A549 (cell line): ENCODE data around the gene DPT. TPM values are rescaled to one million over a fixed set of nuclear protein-coding genes. Genes with fewer than 3 reads are reported as not detected.

Source experiments
- ATAC-seq, 2 experiments: fragments of 200-7000 bp in 1 of 2; fragments of >200 bp in 1 of 2; cut with Nextera tagmentation in 1 of 2; cut with Tn5 transposase in 1 of 2; 3 replicates each; pipeline versions ENCODE4 v1.8.0 to v1.9.1; 2018 to 2020; ENCODE audit warnings: mild to moderate bottlenecking in 1 of 2, moderate library complexity in 1 of 2
- CTCF ChIA-PET: fragments of 300-600 bp; sonication (Branson Sonifier 250); formaldehyde crosslinking; extraction: SDS; loops from one replicate; lab custom pipeline; 2021; ENCODE audit warnings: antibody characterized with exemption, inconsistent platforms; lab: Yijun Ruan, JAX
- POLR2A ChIA-PET: fragments of 350-600 bp; formaldehyde crosslinking; extraction: SDS; loops from one replicate; lab custom pipeline; 2021; ENCODE audit warnings: antibody characterized with exemption, inconsistent platforms; lab: Yijun Ruan, JAX
- DNase-seq, 2 experiments: peaks; one replicate each; pipeline versions ENCODE4 v3.0.0 to v3.0.0-alpha.2; 2011 to 2016; ENCODE audit warnings: low read depth in 1 of 2, low spot score in 1 of 2
- FAIRE-seq: peaks from 2 replicates; lab custom pipeline; 2011; peaks lifted over from hg19 to GRCh38; lab: Jason Lieb, UNC
- H3K27ac ChIP-seq, 2 experiments: fragments of >200 bp; sonication (Bioruptor Twin); formaldehyde crosslinking; 3 replicates each; pipeline ENCODE4 v1.5.1; 2016 to 2017
- H3K4me1 ChIP-seq: fragments of >200 bp; sonication (Bioruptor Twin); formaldehyde crosslinking; 3 replicates; pipeline ENCODE4 v1.6.1; 2016
- H3K4me2 ChIP-seq: fragments of >200 bp; sonication (Bioruptor Twin); formaldehyde crosslinking; 3 replicates; pipeline ENCODE4 v1.6.1; 2016
- H3K4me3 ChIP-seq: fragments of >200 bp; sonication (Bioruptor Twin); formaldehyde crosslinking; 3 replicates; pipeline ENCODE4 v1.5.1; 2016
- H3K9me3 ChIP-seq: fragments of >200 bp; sonication (Bioruptor Twin); formaldehyde crosslinking; 3 replicates; pipeline ENCODE4 v1.6.1; 2016
- BHLHE40 ChIP-seq: IDR thresholded peaks from 2 replicates; pipeline ENCODE4 v1.6.1; 2012; ENCODE audit warnings: low read depth, low read length, inconsistent platforms
- CBX2 ChIP-seq: fragments of 200-600 bp; sonication (generic); IDR thresholded peaks from 2 replicates; pipeline ENCODE4 v1.6.1; 2016; ENCODE audit warnings: low read depth, mild to moderate bottlenecking, borderline replicate concordance
- CHD4 ChIP-seq: fragments of 200-600 bp; sonication (generic); IDR thresholded peaks from 2 replicates; pipeline ENCODE4 v1.6.1; 2016; ENCODE audit warnings: antibody characterized with exemption, mild to moderate bottlenecking, borderline replicate concordance
- EHMT2 ChIP-seq: fragments of 200-600 bp; sonication (generic); IDR thresholded peaks from 2 replicates; pipeline ENCODE4 v1.6.1; 2016; ENCODE audit warnings: antibody characterized with exemption, low read depth, mild to moderate bottlenecking, moderate library complexity
- ELK1 ChIP-seq: fragments of 150-350 bp; IDR thresholded peaks from 2 replicates; pipeline ENCODE4 v1.6.1; 2014; ENCODE audit warnings: low read depth, mild to moderate bottlenecking, low read length
- EP300 ChIP-seq, 2 experiments: fragments of >200 bp; sonication (Bioruptor Twin); formaldehyde crosslinking; IDR thresholded peaks; 2 replicates in 1 of 2; 3 replicates in 1 of 2; pipeline ENCODE4 v1.6.1; 2016 to 2017
- FOSL2 ChIP-seq, 2 experiments: fragments of 450-650 bp in 1 of 2; fragments of >200 bp in 1 of 2; sonication (Bioruptor Twin) in 1 of 2; formaldehyde crosslinking; IDR thresholded peaks; 2 replicates each; pipeline versions ENCODE4 v1.5.0 to v1.6.1; 2016 to 2020; ENCODE audit warnings: mild to moderate bottlenecking in 1 of 2, moderate library complexity in 1 of 2
- GATA3 ChIP-seq: IDR thresholded peaks from 2 replicates; pipeline ENCODE4 v1.6.1; 2012; ENCODE audit warnings: borderline replicate concordance
- HDAC2 ChIP-seq: fragments of 200-600 bp; sonication (generic); IDR thresholded peaks from 2 replicates; pipeline ENCODE4 v1.6.1; 2016
- HOXB13 ChIP-seq: fragments of 250-450 bp; sonication (Bioruptor Pico); IDR thresholded peaks from 2 replicates; pipeline ENCODE4 v1.5.0; 2020; ENCODE audit warnings: low read depth, mild to moderate bottlenecking, moderate library complexity
- KDM1A ChIP-seq: fragments of 200-600 bp; sonication (generic); IDR thresholded peaks from 2 replicates; pipeline ENCODE4 v1.6.1; 2016; ENCODE audit warnings: low read depth, mild to moderate bottlenecking
- KDM5A ChIP-seq: fragments of 200-600 bp; sonication (generic); IDR thresholded peaks from 2 replicates; pipeline ENCODE4 v1.6.1; 2016; ENCODE audit warnings: antibody characterized with exemption, mild to moderate bottlenecking
- PHF8 ChIP-seq: fragments of 200-600 bp; sonication (generic); IDR thresholded peaks from 2 replicates; pipeline ENCODE4 v1.6.1; 2016; ENCODE audit warnings: low read depth, mild to moderate bottlenecking, antibody characterized with exemption, moderate library complexity, borderline replicate concordance
- POLR2A ChIP-seq: IDR thresholded peaks from 2 replicates; pipeline ENCODE4 v1.6.1; 2012; ENCODE audit warnings: mild to moderate bottlenecking, low read length
- RAD21 ChIP-seq, 2 experiments: fragments of >200 bp in 1 of 2; sonication (Bioruptor Twin) in 1 of 2; formaldehyde crosslinking in 1 of 2; IDR thresholded peaks in 1 of 2; conservative IDR thresholded peaks in 1 of 2; 2 replicates in 1 of 2; 3 replicates in 1 of 2; pipeline ENCODE4 v1.6.1; 2012 to 2018; ENCODE audit warnings: inconsistent platforms in 1 of 2
- RFX5 ChIP-seq: fragments of 450-650 bp; IDR thresholded peaks from 2 replicates; pipeline ENCODE4 v1.7.1; 2014; ENCODE audit warnings: antibody characterized with exemption, mild to moderate bottlenecking, moderate library complexity
- TFCP2L1 ChIP-seq: fragments of 250-450 bp; sonication (Bioruptor Pico); IDR thresholded peaks from 2 replicates; pipeline ENCODE4 v1.5.0; 2021; ENCODE audit warnings: mild to moderate bottlenecking
- TP53 ChIP-seq: fragments of 250-450 bp; sonication (Bioruptor Pico); IDR thresholded peaks from 2 replicates; pipeline ENCODE4 v1.5.0; 2021; ENCODE audit warnings: mild to moderate bottlenecking, moderate library complexity
- WGBS: methylation state at CpG from one replicate; pipeline ENCODE4 v1.1.6; 2017; ENCODE audit errors: missing lambda C conversion rate; 5-methylcytosine and 5-hydroxymethylcytosine counted together
- polyA plus RNA-seq, 4 experiments: library from polyadenylated mRNA; depleted of rRNA in 3 of 4; stranded (reverse); fragments of >200 nt; fragmentation: RNase III in 1 of 4; extraction: RNeasy Plus Mini Kit Qiagen cat#74134 plus additional on column Dnase treatment in 1 of 4; gene quantifications; 2 replicates in 3 of 4; 3 replicates in 1 of 4; pipeline ENCODE4 v1.2.3, GENCODE V29; 2011 to 2017
- TF ChIP-seq, protein P1 (sequence below): fragments of 200-600 bp; sonication (generic); IDR thresholded peaks from 2 replicates; pipeline ENCODE4 v1.6.1; 2016; ENCODE audit warnings: antibody characterized with exemption, mild to moderate bottlenecking, moderate library complexity
- TF ChIP-seq, protein P2 (sequence below): fragments of >200 bp; sonication (Bioruptor Twin); formaldehyde crosslinking; IDR thresholded peaks from 3 replicates; pipeline ENCODE4 v1.6.1; 2016
- TF ChIP-seq, protein P3 (sequence below): IDR thresholded peaks from 2 replicates; pipeline ENCODE4 v1.6.1; 2012
- TF ChIP-seq, protein P4 (sequence below): fragments of 250-450 bp; sonication (Bioruptor Pico); IDR thresholded peaks from 2 replicates; pipeline ENCODE4 v1.5.0; 2020; ENCODE audit warnings: low read depth, mild to moderate bottlenecking, moderate library complexity

The DPT gene
- polyA plus RNA-seq, 2 of the 4 experiments (the other 2 are of a cell fraction): not detected

- no peak for DNase-seq
- Histone ChIP-seq H3K4me1 (no peaks in the 10 kb centered on the region), H3K4me3 (no peak overlapping the region), H3K4me2 (no peak overlapping the region), H3K27ac (no peak overlapping the region), H3K9me3 (no peaks in the 10 kb centered on the region; the same call in 2 of the 3 replicates)
- no peak for TF ChIP-seq EHMT2
- no peak for TF ChIP-seq HOXB13 (CRISPR knock-in tag)
- no peak for TF ChIP-seq KDM1A
- no peak for TF ChIP-seq KDM5A
- TF ChIP-seq ELK1: no peak
- TF ChIP-seq PHF8: no peak
- no peak for TF ChIP-seq TP53
- TF ChIP-seq FOSL2 (IDR thresholded peaks at IDR 0.05): no peak
- no peak for TF ChIP-seq FOSL2 (CRISPR knock-in tag; IDR thresholded peaks at IDR 0.05)
- TF ChIP-seq, protein P1, sequence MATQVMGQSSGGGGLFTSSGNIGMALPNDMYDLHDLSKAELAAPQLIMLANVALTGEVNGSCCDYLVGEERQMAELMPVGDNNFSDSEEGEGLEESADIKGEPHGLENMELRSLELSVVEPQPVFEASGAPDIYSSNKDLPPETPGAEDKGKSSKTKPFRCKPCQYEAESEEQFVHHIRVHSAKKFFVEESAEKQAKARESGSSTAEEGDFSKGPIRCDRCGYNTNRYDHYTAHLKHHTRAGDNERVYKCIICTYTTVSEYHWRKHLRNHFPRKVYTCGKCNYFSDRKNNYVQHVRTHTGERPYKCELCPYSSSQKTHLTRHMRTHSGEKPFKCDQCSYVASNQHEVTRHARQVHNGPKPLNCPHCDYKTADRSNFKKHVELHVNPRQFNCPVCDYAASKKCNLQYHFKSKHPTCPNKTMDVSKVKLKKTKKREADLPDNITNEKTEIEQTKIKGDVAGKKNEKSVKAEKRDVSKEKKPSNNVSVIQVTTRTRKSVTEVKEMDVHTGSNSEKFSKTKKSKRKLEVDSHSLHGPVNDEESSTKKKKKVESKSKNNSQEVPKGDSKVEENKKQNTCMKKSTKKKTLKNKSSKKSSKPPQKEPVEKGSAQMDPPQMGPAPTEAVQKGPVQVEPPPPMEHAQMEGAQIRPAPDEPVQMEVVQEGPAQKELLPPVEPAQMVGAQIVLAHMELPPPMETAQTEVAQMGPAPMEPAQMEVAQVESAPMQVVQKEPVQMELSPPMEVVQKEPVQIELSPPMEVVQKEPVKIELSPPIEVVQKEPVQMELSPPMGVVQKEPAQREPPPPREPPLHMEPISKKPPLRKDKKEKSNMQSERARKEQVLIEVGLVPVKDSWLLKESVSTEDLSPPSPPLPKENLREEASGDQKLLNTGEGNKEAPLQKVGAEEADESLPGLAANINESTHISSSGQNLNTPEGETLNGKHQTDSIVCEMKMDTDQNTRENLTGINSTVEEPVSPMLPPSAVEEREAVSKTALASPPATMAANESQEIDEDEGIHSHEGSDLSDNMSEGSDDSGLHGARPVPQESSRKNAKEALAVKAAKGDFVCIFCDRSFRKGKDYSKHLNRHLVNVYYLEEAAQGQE: no peak
- no peak for TF ChIP-seq TFCP2L1
- no peak for TF ChIP-seq HDAC2
- no peak for TF ChIP-seq CBX2
- no peak for TF ChIP-seq CHD4
- ChIA-PET POLR2A (no interaction called here), CTCF (interaction anchor here (0.6 kb wide), 1 partner anchor 361 kb away, joined by 3 read pairs; no protein-coding TSS in a partner anchor)
- FAIRE-seq: no peak
- ATAC-seq: no peak
- 67% methylated on average over 7 of the region's 7 CpGs for WGBS
Measured at GRCh38 chr1:168731244-168731953, 2.4 kb upstream of the DPT start.

DNA sequence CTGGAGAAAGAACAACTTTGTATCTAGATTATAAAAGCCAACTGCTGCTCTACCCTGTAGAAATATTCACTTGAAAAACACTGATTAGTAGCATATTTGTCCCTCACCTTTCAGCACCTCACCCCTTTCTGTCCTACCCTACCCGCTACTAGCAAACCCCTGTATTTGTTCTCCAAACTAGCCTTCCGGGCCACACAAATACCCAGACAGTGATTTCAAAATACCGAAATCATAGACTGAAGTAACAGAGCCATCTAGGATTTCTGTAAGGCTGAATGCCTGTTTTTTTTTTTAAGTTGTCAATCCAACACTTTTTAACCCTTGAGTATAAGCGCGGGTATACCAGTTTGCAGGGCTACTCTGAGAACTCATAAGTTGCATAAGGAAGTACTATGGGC, 398 bp upstream of the DPT start:
- FAIRE-seq: no peak
- H3K4me1 ChIP-seq: no peaks in the 10 kb centered on the region
- H3K9me3 ChIP-seq: no peaks in the 10 kb centered on the region; the same call in 2 of the 3 replicates
- no peak overlapping the region for H3K4me3 ChIP-seq
- no peak for TF ChIP-seq EP300 (IDR thresholded peaks at IDR 0.05)
- TF ChIP-seq KDM1A: no peak
- TF ChIP-seq TP53: no peak
- TF ChIP-seq BHLHE40: no peak
- TF ChIP-seq, protein P2, sequence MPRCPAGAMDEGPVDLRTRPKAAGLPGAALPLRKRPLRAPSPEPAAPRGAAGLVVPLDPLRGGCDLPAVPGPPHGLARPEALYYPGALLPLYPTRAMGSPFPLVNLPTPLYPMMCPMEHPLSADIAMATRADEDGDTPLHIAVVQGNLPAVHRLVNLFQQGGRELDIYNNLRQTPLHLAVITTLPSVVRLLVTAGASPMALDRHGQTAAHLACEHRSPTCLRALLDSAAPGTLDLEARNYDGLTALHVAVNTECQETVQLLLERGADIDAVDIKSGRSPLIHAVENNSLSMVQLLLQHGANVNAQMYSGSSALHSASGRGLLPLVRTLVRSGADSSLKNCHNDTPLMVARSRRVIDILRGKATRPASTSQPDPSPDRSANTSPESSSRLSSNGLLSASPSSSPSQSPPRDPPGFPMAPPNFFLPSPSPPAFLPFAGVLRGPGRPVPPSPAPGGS: no peak
- no peak for TF ChIP-seq GATA3
- TF ChIP-seq RFX5: no peak
- no peak for TF ChIP-seq KDM5A
- no peak for TF ChIP-seq CBX2
- TF ChIP-seq, protein P3, sequence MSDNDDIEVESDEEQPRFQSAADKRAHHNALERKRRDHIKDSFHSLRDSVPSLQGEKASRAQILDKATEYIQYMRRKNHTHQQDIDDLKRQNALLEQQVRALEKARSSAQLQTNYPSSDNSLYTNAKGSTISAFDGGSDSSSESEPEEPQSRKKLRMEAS: no peak
- TF ChIP-seq POLR2A: no peak
- TF ChIP-seq RAD21 (conservative IDR thresholded peaks at IDR 0.05 in 1 of 2, IDR thresholded peaks at IDR 0.05 in 1 of 2): no peak
- TF ChIP-seq, protein P4, sequence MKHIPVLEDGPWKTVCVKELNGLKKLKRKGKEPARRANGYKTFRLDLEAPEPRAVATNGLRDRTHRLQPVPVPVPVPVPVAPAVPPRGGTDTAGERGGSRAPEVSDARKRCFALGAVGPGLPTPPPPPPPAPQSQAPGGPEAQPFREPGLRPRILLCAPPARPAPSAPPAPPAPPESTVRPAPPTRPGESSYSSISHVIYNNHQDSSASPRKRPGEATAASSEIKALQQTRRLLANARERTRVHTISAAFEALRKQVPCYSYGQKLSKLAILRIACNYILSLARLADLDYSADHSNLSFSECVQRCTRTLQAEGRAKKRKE: no peak
- no peak overlapping the region for H3K4me2 ChIP-seq
- ChIA-PET CTCF (interaction anchor here (0.7 to 1.5 kb wide), 2 partner anchors 11 to 619 kb away, joined by 3 read pairs; no protein-coding TSS in a partner anchor), POLR2A (no interaction called here)
- no peak for ATAC-seq
- no peak overlapping the region for H3K27ac ChIP-seq
- 94% methylated on average over 5 of the region's 5 CpGs for WGBS
- DNase-seq: no peak
